Prostate gland (tissue), 2 donors: Measurements from ENCODE around the gene NSL1. TPM values are rescaled to one million over a fixed set of nuclear protein-coding genes. Genes with fewer than 3 reads are reported as not detected.

ENCODE experiments used
- DNase-seq: peaks from one replicate; pipeline ENCODE4 v3.0.0-alpha.2; 2019; ENCODE audit warnings: low spot score
- H3K27ac ChIP-seq, 2 donors: fragments of 200-600 bp; sonication (generic); 2 replicates each; pipeline ENCODE4 v1.5.1; 2017 to 2019
- H3K27me3 ChIP-seq: fragments of 200-600 bp; sonication (generic); replicated peaks from 2 replicates; pipeline ENCODE4 v1.5.1; 2019; ENCODE audit not compliant: insufficient read depth
- H3K36me3 ChIP-seq, 2 donors: fragments of 200-600 bp; sonication (generic); 1 replicate in 1 of 2; 2 replicates in 1 of 2; pipeline versions ENCODE4 v1.5.1 to v1.8.1; 2017 to 2019
- H3K4me1 ChIP-seq: fragments of 200-600 bp; sonication (generic); replicated peaks from 2 replicates; pipeline ENCODE4 v1.5.1; 2019
- H3K4me3 ChIP-seq, 2 donors: fragments of 200-600 bp; sonication (generic); 2 replicates each; pipeline ENCODE4 v1.5.1; 2017 to 2019
- H3K9me3 ChIP-seq: fragments of 200-600 bp; sonication (generic); 2 replicates; pipeline ENCODE4 v1.5.1; 2017
- POLR2A ChIP-seq: fragments of 450-650 bp; IDR thresholded peaks from one replicate; pipeline ENCODE4 v1.6.1; 2016; ENCODE audit warnings: antibody characterized with exemption, mild to moderate bottlenecking
- POLR2AphosphoS5 ChIP-seq: sonication (generic); formaldehyde crosslinking; IDR thresholded peaks from one replicate; pipeline ENCODE4 v1.6.1; 2017; ENCODE audit warnings: antibody characterized with exemption
- WGBS: methylation state at CpG from one replicate; pipeline ENCODE4 v1.1.5; 2018; 5-methylcytosine and 5-hydroxymethylcytosine counted together
- intact Hi-C: fragments of 100-400 bp; cut with DNase I; formaldehyde crosslinking; loops from one replicate; pipeline ENCODE4 v1.14.2; 2022
- total RNA-seq, 2 donors: library from RNA; depleted of rRNA; stranded (reverse); fragments of >200 nt; gene quantifications; one replicate each; pipeline ENCODE4 v1.1.0, GENCODE V29; 2016
- TF ChIP-seq, protein P1 (sequence below), 4 experiments: fragments of 200-600 bp in 2 of 4; fragments of 450-650 bp in 2 of 4; sonication (generic) in 2 of 4; IDR thresholded peaks; 1 replicate in 3 of 4; 2 replicates in 1 of 4; pipeline ENCODE4 v1.5.1; 2016 to 2019; ENCODE audit warnings: antibody characterized with exemption in 4 of 4, mild to moderate bottlenecking in 2 of 4, moderate library complexity in 2 of 4

Gene NSL1
- total RNA-seq, 2 donors from 2014 or later, result 31.6 to 42.6 TPM

- DNase-seq, result no peak
- Histone ChIP-seq H3K4me3 (no peak overlapping the region), H3K36me3 (no peaks in the 10 kb centered on the region), H3K27ac (no peak overlapping the region), H3K27me3 (no peaks in the 10 kb centered on the region), H3K9me3 (no peaks in the 10 kb centered on the region), H3K4me1 (no peaks in the 10 kb centered on the region)
- 58% methylated on average over 12 of the region's 12 CpGs for WGBS
- TF ChIP-seq POLR2A, result no peak
- TF ChIP-seq, protein P1, sequence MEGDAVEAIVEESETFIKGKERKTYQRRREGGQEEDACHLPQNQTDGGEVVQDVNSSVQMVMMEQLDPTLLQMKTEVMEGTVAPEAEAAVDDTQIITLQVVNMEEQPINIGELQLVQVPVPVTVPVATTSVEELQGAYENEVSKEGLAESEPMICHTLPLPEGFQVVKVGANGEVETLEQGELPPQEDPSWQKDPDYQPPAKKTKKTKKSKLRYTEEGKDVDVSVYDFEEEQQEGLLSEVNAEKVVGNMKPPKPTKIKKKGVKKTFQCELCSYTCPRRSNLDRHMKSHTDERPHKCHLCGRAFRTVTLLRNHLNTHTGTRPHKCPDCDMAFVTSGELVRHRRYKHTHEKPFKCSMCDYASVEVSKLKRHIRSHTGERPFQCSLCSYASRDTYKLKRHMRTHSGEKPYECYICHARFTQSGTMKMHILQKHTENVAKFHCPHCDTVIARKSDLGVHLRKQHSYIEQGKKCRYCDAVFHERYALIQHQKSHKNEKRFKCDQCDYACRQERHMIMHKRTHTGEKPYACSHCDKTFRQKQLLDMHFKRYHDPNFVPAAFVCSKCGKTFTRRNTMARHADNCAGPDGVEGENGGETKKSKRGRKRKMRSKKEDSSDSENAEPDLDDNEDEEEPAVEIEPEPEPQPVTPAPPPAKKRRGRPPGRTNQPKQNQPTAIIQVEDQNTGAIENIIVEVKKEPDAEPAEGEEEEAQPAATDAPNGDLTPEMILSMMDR (IDR thresholded peaks at IDR 0.05), result no peak
- no peak for TF ChIP-seq POLR2AphosphoS5
- intact Hi-C loops, result no loop called here
Observed at GRCh38 chr1:212689758-212690529, 101.6 kb downstream of the NSL1 start.

GRCh38 chr1:212689196-212689725 lies 102.3 kb downstream of the NSL1 start:
- no peaks in the 10 kb centered on the region for H3K27me3 ChIP-seq
- intact Hi-C loops, result no loop called here
- TF ChIP-seq POLR2AphosphoS5, result no peak
- TF ChIP-seq, protein P1 (IDR thresholded peaks at IDR 0.05), result no peak
- no peaks in the 10 kb centered on the region for H3K36me3 ChIP-seq
- H3K27ac ChIP-seq, result no peak overlapping the region
- no peaks in the 10 kb centered on the region for H3K4me1 ChIP-seq
- H3K4me3 ChIP-seq, result no peak overlapping the region
- WGBS, result 73% methylated on average over 5 of the region's 5 CpGs
- no peak for DNase-seq
- no peaks in the 10 kb centered on the region for H3K9me3 ChIP-seq

DNA sequence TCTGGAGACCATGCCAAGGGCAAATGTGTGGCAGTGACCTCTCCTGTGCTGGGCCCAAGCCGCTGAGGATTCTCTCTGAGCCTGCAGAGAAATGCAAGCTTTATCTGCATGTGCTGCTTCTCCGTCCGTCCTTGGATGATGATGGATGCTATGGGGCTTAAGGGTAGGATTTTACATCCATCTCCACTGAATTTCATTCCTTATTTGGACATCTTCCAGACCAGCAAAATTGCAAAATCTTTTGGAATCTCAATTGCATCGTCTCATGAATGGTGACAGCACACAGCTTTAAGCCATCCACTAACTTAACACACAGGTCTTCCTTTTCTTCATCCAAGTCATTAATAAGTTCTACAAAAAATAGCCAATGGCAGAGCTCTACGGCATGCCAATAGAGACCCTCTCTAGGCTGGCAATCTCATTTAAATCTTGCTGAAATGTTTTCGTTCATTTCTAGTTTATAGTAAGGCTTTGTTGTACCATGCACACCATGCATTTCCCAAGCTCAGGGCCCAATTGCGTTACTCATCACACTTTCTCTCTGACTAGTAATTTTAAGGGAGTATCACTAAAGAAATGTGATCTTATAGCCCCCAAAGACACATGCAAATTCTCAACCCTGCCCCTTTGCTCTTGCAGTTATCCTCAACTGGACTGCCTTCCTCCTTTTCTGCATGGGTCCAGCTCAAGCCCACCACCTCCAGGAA lies 103.1 kb downstream of the NSL1 start:
- no peak overlapping the region for H3K4me3 ChIP-seq
- TF ChIP-seq, protein P1 (IDR thresholded peaks at IDR 0.05), result no peak
- TF ChIP-seq POLR2A, result no peak
- TF ChIP-seq POLR2AphosphoS5, result no peak
- H3K4me1 ChIP-seq, result no peaks in the 10 kb centered on the region
- no peak for DNase-seq
- intact Hi-C loops, result no loop called here
- no peaks in the 10 kb centered on the region for H3K36me3 ChIP-seq
- no peak overlapping the region for H3K27ac ChIP-seq
- no peaks in the 10 kb centered on the region for H3K9me3 ChIP-seq
- H3K27me3 ChIP-seq, result no peaks in the 10 kb centered on the region
- 83% methylated on average over 7 of the region's 7 CpGs for WGBS

DNA sequence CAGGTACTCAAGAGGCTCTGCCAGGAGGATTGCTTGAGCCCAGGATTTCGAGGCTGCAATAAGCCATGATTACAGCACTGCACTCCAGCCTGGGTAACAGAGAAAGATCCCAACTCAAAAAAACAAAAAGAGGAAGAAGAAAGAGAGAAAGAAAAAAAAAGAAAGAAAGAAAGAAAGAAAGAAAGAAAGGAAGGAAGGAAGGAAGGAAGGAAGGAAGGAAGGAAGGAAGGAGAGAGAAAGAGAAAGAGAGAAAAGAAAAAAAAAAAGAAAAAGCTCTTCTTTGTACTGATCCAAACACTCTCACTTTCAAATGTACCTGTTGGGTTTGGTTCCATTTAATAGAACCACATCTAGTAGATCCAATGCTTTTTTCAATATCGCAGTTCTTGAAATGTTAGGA lies 103.8 kb downstream of the NSL1 start:
- DNase-seq, result no peak
- intact Hi-C loops, result no loop called here
- 100% methylated on average over 2 of the region's 2 CpGs for WGBS
- TF ChIP-seq POLR2A, result no peak
- TF ChIP-seq, protein P1 (IDR thresholded peaks at IDR 0.05), result no peak
- no peak for TF ChIP-seq POLR2AphosphoS5
- Histone ChIP-seq H3K27ac (no peak overlapping the region), H3K27me3 (no peaks in the 10 kb centered on the region), H3K4me1 (no peaks in the 10 kb centered on the region), H3K9me3 (no peaks in the 10 kb centered on the region), H3K4me3 (no peak overlapping the region), H3K36me3 (no peaks in the 10 kb centered on the region)
